SK-N-SH (cell line): ENCODE data around the gene TBL1X. TPM values are rescaled to one million over a fixed set of nuclear protein-coding genes. Genes with fewer than 3 reads are reported as not detected.

ENCODE experiments used
- CTCF ChIA-PET: fragments of 300-600, 350-600 bp; formaldehyde crosslinking; extraction: SDS; loops from one replicate; lab custom pipeline; 2021; lab: Yijun Ruan, JAX
- POLR2A ChIA-PET: fragments of 350-600 bp; sonication (Branson Sonifier 250); formaldehyde crosslinking; extraction: SDS; loops from one replicate; lab custom pipeline; 2020; ENCODE audit warnings: antibody characterized with exemption, inconsistent platforms; lab: Yijun Ruan, JAX
- DNase-seq: peaks from one replicate; pipeline ENCODE4 v3.0.0; 2012
- H2AFZ ChIP-seq: fragments of 200-600 bp; sonication (generic); 2 replicates; pipeline ENCODE4 v1.8.1; 2016; ENCODE audit warnings: antibody characterized with exemption, mild to moderate bottlenecking, low read depth
- H3F3A ChIP-seq: fragments of 200-600 bp; sonication (generic); replicated peaks from 2 replicates; pipeline ENCODE3; 2016; ENCODE audit warnings: antibody characterized with exemption, mild to moderate bottlenecking; ENCODE audit not compliant: insufficient read depth
- H3K27ac ChIP-seq, 2 experiments: fragments of 200-500 bp in 1 of 2; fragments of 200-600 bp in 1 of 2; sonication (Bioruptor generic) in 1 of 2; sonication (generic), shearing (Covaris generic) in 1 of 2; 2 replicates each; pipeline versions ENCODE4 v1.5.1 to v1.6.1; 2014 to 2016; ENCODE audit warnings: low read depth in 2 of 2, inconsistent platforms in 1 of 2, low read length in 1 of 2, mild to moderate bottlenecking in 1 of 2, mixed read lengths in 1 of 2
- H3K27me3 ChIP-seq: fragments of 200-600 bp; sonication (generic), shearing (Covaris generic); 2 replicates; pipeline ENCODE4 v1.6.1; 2016; ENCODE audit warnings: mixed run types; ENCODE audit not compliant: insufficient read depth
- H3K36me3 ChIP-seq, 2 experiments: fragments of 200-500 bp in 1 of 2; fragments of 200-600 bp in 1 of 2; sonication (Bioruptor generic) in 1 of 2; sonication (generic) in 1 of 2; replicated peaks in 1 of 2; 2 replicates each; pipeline versions ENCODE3 to v1.5.1; 2014 to 2016; ENCODE audit warnings: low read length in 1 of 2, mild to moderate bottlenecking in 1 of 2; ENCODE audit not compliant: insufficient read depth in 2 of 2, control insufficient read depth in 1 of 2
- H3K4me1 ChIP-seq, 2 experiments: fragments of 200-500 bp in 1 of 2; fragments of 200-600 bp in 1 of 2; sonication (Bioruptor generic) in 1 of 2; sonication (generic), shearing (Covaris generic) in 1 of 2; 2 replicates each; pipeline versions ENCODE4 v1.5.1 to v1.6.1; 2014 to 2016; ENCODE audit warnings: low read depth in 1 of 2, low read length in 1 of 2, mixed run types in 1 of 2; ENCODE audit not compliant: insufficient read depth in 2 of 2, control insufficient read depth in 1 of 2
- H3K4me2 ChIP-seq: fragments of 200-600 bp; sonication (generic), shearing (Covaris generic); 2 replicates; pipeline ENCODE4 v1.6.1; 2017; ENCODE audit warnings: mixed run types
- H3K4me3 ChIP-seq, 2 experiments: fragments of 200-500 bp in 1 of 2; fragments of 200-600 bp in 1 of 2; sonication (Bioruptor generic) in 1 of 2; sonication (generic), shearing (Covaris generic) in 1 of 2; 2 replicates each; pipeline versions ENCODE4 v1.5.1 to v1.8.1; 2014 to 2016; ENCODE audit warnings: low read depth in 2 of 2, inconsistent platforms in 1 of 2, low read length in 1 of 2, mild to moderate bottlenecking in 1 of 2, mixed read lengths in 1 of 2, moderate library complexity in 1 of 2
- H3K79me2 ChIP-seq: fragments of 200-600 bp; sonication (generic); 2 replicates; pipeline ENCODE4 v1.8.1; 2017; ENCODE audit warnings: mild to moderate bottlenecking; ENCODE audit not compliant: insufficient read depth
- H3K9ac ChIP-seq: fragments of 200-600 bp; sonication (generic); 2 replicates; pipeline ENCODE4 v1.6.1; 2017; ENCODE audit warnings: mixed run types
- H3K9me2 ChIP-seq: fragments of 200-600 bp; sonication (generic); 2 replicates; pipeline ENCODE4 v1.6.1; 2017; ENCODE audit warnings: mixed run types
- H3K9me3 ChIP-seq: fragments of 200-600 bp; sonication (generic); 2 replicates; pipeline ENCODE4 v1.6.1; 2017; ENCODE audit warnings: mixed run types, mild to moderate bottlenecking, moderate library complexity
- H4K20me1 ChIP-seq: fragments of 200-600 bp; sonication (generic); 2 replicates; pipeline ENCODE4 v1.6.1; 2017; ENCODE audit warnings: mild to moderate bottlenecking, mixed run types; ENCODE audit not compliant: insufficient read depth
- CHD2 ChIP-seq: fragments of 150-350 bp; IDR thresholded peaks from 2 replicates; pipeline ENCODE4 v1.6.1; 2018; ENCODE audit warnings: low read length; ENCODE audit not compliant: partially characterized antibody
- CTCF ChIP-seq: fragments of 200-600 bp; sonication (generic); IDR thresholded peaks from 2 replicates; pipeline ENCODE4 v1.6.1; 2017; ENCODE audit warnings: antibody characterized with exemption, mild to moderate bottlenecking, moderate library complexity
- ELF1 ChIP-seq: IDR thresholded peaks from 2 replicates; pipeline ENCODE4 v1.4.0; 2012
- EZH2phosphoT487 ChIP-seq: fragments of 200-600 bp; sonication (generic); IDR thresholded peaks from 2 replicates; pipeline ENCODE4 v1.6.1; 2017; ENCODE audit warnings: low read depth, mixed run types, mild to moderate bottlenecking, antibody characterized with exemption, moderate library complexity, borderline replicate concordance
- FOXJ3 ChIP-seq: sonication (generic); formaldehyde crosslinking; IDR thresholded peaks from 2 replicates; pipeline ENCODE4 v1.5.1; 2020; ENCODE audit warnings: mild to moderate bottlenecking, missing genetic modification reagents
- GATA2 ChIP-seq: sonication (generic); formaldehyde crosslinking; IDR thresholded peaks from 2 replicates; pipeline ENCODE4 v1.5.0; 2020; ENCODE audit warnings: mild to moderate bottlenecking, missing genetic modification reagents
- JUND ChIP-seq: IDR thresholded peaks from 2 replicates; pipeline ENCODE4 v1.4.0; 2012
- MEF2A ChIP-seq: IDR thresholded peaks from 2 replicates; pipeline ENCODE4 v1.4.0; 2012; ENCODE audit warnings: low read depth, borderline replicate concordance
- NFIC ChIP-seq: IDR thresholded peaks from 2 replicates; pipeline ENCODE4 v1.4.0; 2012; ENCODE audit warnings: borderline replicate concordance
- NRF1 ChIP-seq: IDR thresholded peaks from 2 replicates; pipeline ENCODE4 v1.6.1; 2012; ENCODE audit warnings: low read depth, mild to moderate bottlenecking, low read length
- PBX3 ChIP-seq: IDR thresholded peaks from 2 replicates; pipeline ENCODE4; 2012
- RCOR1 ChIP-seq: fragments of 150-350 bp; IDR thresholded peaks from 2 replicates; pipeline ENCODE4 v1.6.1; 2017; ENCODE audit warnings: antibody characterized with exemption, low read length
- RXRA ChIP-seq: IDR thresholded peaks from 2 replicates; pipeline ENCODE4 v1.4.0; 2012; ENCODE audit warnings: low read depth, mild to moderate bottlenecking, borderline replicate concordance
- SIN3A ChIP-seq: IDR thresholded peaks from 2 replicates; pipeline ENCODE4 v1.6.1; 2012; ENCODE audit warnings: low read depth, mild to moderate bottlenecking, low read length, moderate library complexity, borderline replicate concordance
- SMC3 ChIP-seq: IDR thresholded peaks from 2 replicates; pipeline ENCODE4 v1.6.1; 2012; ENCODE audit warnings: low read depth, low read length, improper control_type of control experiment
- USF1 ChIP-seq: IDR thresholded peaks from 2 replicates; pipeline ENCODE4 v1.4.0; 2012; ENCODE audit warnings: low read depth, borderline replicate concordance
- USF2 ChIP-seq: fragments of 150-350 bp; IDR thresholded peaks from 2 replicates; pipeline ENCODE4 v1.6.1; 2017; ENCODE audit warnings: antibody characterized with exemption, low read length, low read depth, borderline replicate concordance
- YY1 ChIP-seq: IDR thresholded peaks from 2 replicates; pipeline ENCODE4 v1.4.0; 2012; ENCODE audit warnings: low read depth, mild to moderate bottlenecking
- ZBTB33 ChIP-seq: IDR thresholded peaks from 2 replicates; pipeline ENCODE4 v1.4.0; 2012; ENCODE audit warnings: low read depth, borderline replicate concordance
- WGBS: methylation state at CpG from one replicate; pipeline ENCODE4 v1.1.6; 2017; ENCODE audit warnings: low lambda C conversion rate; 5-methylcytosine and 5-hydroxymethylcytosine counted together
- polyA plus RNA-seq, 3 experiments: library from polyadenylated mRNA; depleted of rRNA; stranded (reverse); fragments of >200 nt; gene quantifications; 2 replicates each; pipeline ENCODE4 v1.2.3, GENCODE V29; 2012

Gene TBL1X
- polyA plus RNA-seq, 1 of the 3 experiments (the other 2 are of a cell fraction): 10.6 TPM

- 44% methylated on average over 4 of the region's 4 CpGs for WGBS
- DNase-seq: no peak
- no peaks in the 10 kb centered on the region for H3F3A ChIP-seq
- TF ChIP-seq EZH2phosphoT487 (no peak), RCOR1 (no peak), GATA2 (CRISPR knock-in tag) (no peak), JUND (no peak), YY1 (no peak), MEF2A (no peak), SMC3 (no peak), SIN3A (no peak), RXRA (no peak), CTCF (no peak), CHD2 (no peak)
- H4K20me1 ChIP-seq: no peaks in the 10 kb centered on the region
- no peaks in the 10 kb centered on the region for H3K9me3 ChIP-seq
- H3K27me3 ChIP-seq: no peaks in the 10 kb centered on the region; the same call in 1 of the 2 replicates
- no peaks in the 10 kb centered on the region for H3K36me3 ChIP-seq
- H3K4me3 ChIP-seq: no peak overlapping the region
- H3K79me2 ChIP-seq: no peaks in the 10 kb centered on the region
- CTCF ChIA-PET: no interaction called here
- H3K9ac ChIP-seq: no peak overlapping the region
- no peak overlapping the region for H3K27ac ChIP-seq
- H2AFZ ChIP-seq: no peak overlapping the region
- no peaks in the 10 kb centered on the region for H3K4me1 ChIP-seq
- POLR2A ChIA-PET: no interaction called here
- H3K9me2 ChIP-seq: no peaks in the 10 kb centered on the region
- no peak overlapping the region for H3K4me2 ChIP-seq
Measured at GRCh38 chrX:9442056-9442455, 22.8 kb upstream of the TBL1X start.

GRCh38 chrX:9443327-9443726 lies 21.5 kb upstream of the TBL1X start:
- Histone ChIP-seq H3K79me2 (no peaks in the 10 kb centered on the region), H3K4me1 (no peaks in the 10 kb centered on the region), H3K9me2 (no peaks in the 10 kb centered on the region), H3K27ac (no peak overlapping the region), H3K36me3 (no peaks in the 10 kb centered on the region), H3K9me3 (no peaks in the 10 kb centered on the region), H3K27me3 (no peaks in the 10 kb centered on the region; the same call in 1 of the 2 replicates), H3F3A (no peaks in the 10 kb centered on the region), H4K20me1 (no peaks in the 10 kb centered on the region), H3K4me3 (no peak overlapping the region), H3K9ac (no peak overlapping the region), H3K4me2 (no peak overlapping the region), H2AFZ (no peak overlapping the region)
- CTCF ChIA-PET: no interaction called here
- POLR2A ChIA-PET: no interaction called here
- WGBS: 58% methylated on average over 20 of the region's 20 CpGs
- DNase-seq: no peak
- TF ChIP-seq USF2 (no peak), SMC3 (no peak), SIN3A (no peak), ZBTB33 (no peak), USF1 (no peak), CTCF (no peak), RCOR1 (no peak), EZH2phosphoT487 (no peak), FOXJ3 (CRISPR knock-in tag) (no peak), PBX3 (no peak), NFIC (no peak), GATA2 (CRISPR knock-in tag) (no peak), ELF1 (no peak), NRF1 (no peak)
